Measurements from ENCODE around the gene FBXL17.

The FBXL17 gene

GRCh38 chr5:108118813-108119514 is 262.9 kb downstream of the FBXL17 start:
- no peak for TF ChIP-seq ZNF518A (tag by site-specific recombination; conservative IDR thresholded peaks at IDR 0.05; ENCODE audit: low read depth)
- no peak for TF ChIP-seq ZNF654 (tag by site-specific recombination; IDR thresholded peaks at IDR 0.05; ENCODE audit: low read depth)
- TF ChIP-seq ZBTB11 (tag by site-specific recombination; conservative IDR thresholded peaks at IDR 0.05; ENCODE audit: low read depth), result no peak
- TF ChIP-seq ZNF514 (tag by site-specific recombination; IDR thresholded peaks at IDR 0.05), result no peak
- no peak for TF ChIP-seq ZNF121 (tag by site-specific recombination; IDR thresholded peaks at IDR 0.05)
- H3K9me3 ChIP-seq (ENCODE audit: control insufficient read depth, insufficient read depth, low read depth, low read length), result no peaks in the 10 kb centered on the region
- H3K4me3 ChIP-seq (ENCODE audit: low read depth, low read length), result no peak overlapping the region
- H3K27ac ChIP-seq (ENCODE audit: extremely low read depth, low read depth, low read length), result no peak overlapping the region
- no peaks in the 10 kb centered on the region for H3K4me1 ChIP-seq (ENCODE audit: control insufficient read depth, insufficient read depth, low read length)
- H3K36me3 ChIP-seq (ENCODE audit: control insufficient read depth in 2 of 2, insufficient read depth in 1 of 2, low read length in 2 of 2), result no peaks in the 10 kb centered on the region
- ChIA-PET CTCF (no interaction called here), POLR2A (no interaction called here)

- H3K36me3 ChIP-seq (ENCODE audit: control insufficient read depth in 2 of 2, insufficient read depth in 1 of 2, low read length in 2 of 2), result no peaks in the 10 kb centered on the region
- no peak overlapping the region for H3K4me3 ChIP-seq (ENCODE audit: low read depth, low read length)
- H3K9me3 ChIP-seq (ENCODE audit: control insufficient read depth, insufficient read depth, low read depth, low read length), result no peaks in the 10 kb centered on the region
- no peaks in the 10 kb centered on the region for H3K4me1 ChIP-seq (ENCODE audit: control insufficient read depth, insufficient read depth, low read length)
- TF ChIP-seq SALL2 (tag by site-specific recombination; IDR thresholded peaks at IDR 0.05; ENCODE audit: borderline replicate concordance) (no peak), ZNF416 (tag by site-specific recombination; IDR thresholded peaks at IDR 0.05) (no peak), ZNF621 (tag by site-specific recombination; IDR thresholded peaks at IDR 0.05) (no peak), ZNF585B (tag by site-specific recombination; IDR thresholded peaks at IDR 0.05) (no peak), ZNF664 (tag by site-specific recombination; IDR thresholded peaks at IDR 0.05) (no peak), ZSCAN16 (tag by site-specific recombination; IDR thresholded peaks at IDR 0.05) (no peak), ZNF600 (tag by site-specific recombination; IDR thresholded peaks at IDR 0.05) (no peak), ZNF449 (tag by site-specific recombination; IDR thresholded peaks at IDR 0.05) (no peak), ZNF138 (tag by site-specific recombination; IDR thresholded peaks at IDR 0.05; ENCODE audit: borderline replicate concordance) (no peak), ZNF114 (tag by site-specific recombination; IDR thresholded peaks at IDR 0.05) (no peak), ZNF354C (tag by site-specific recombination; IDR thresholded peaks at IDR 0.05; ENCODE audit: borderline replicate concordance, low read depth) (no peak), HOXA7 (CRISPR knock-in tag; IDR thresholded peaks at IDR 0.05; ENCODE audit: borderline replicate concordance) (no peak), ZEB2 (tag by site-specific recombination; IDR thresholded peaks at IDR 0.05) (no peak), ZNF121 (tag by site-specific recombination; IDR thresholded peaks at IDR 0.05) (no peak), OSR2 (tag by site-specific recombination; IDR thresholded peaks at IDR 0.05) (no peak)
- H3K27ac ChIP-seq (ENCODE audit: extremely low read depth, low read depth, low read length), result no peak overlapping the region
- ChIA-PET POLR2A (no interaction called here), CTCF (interaction anchor here (1.2 kb wide), 1 partner anchor 22 kb away, joined by 3 read pairs; no protein-coding TSS in a partner anchor)
Measured at GRCh38 chr5:108115673-108116072, 266.2 kb downstream of the FBXL17 start.
